ENCODE measurements around the gene TNIP2.
"Not testable (repeated sequence)": the region's sequence is repeated elsewhere in the genome, so short reads cannot be mapped to it uniquely, and the experiment has no call there.

Gene TNIP2

DNA sequence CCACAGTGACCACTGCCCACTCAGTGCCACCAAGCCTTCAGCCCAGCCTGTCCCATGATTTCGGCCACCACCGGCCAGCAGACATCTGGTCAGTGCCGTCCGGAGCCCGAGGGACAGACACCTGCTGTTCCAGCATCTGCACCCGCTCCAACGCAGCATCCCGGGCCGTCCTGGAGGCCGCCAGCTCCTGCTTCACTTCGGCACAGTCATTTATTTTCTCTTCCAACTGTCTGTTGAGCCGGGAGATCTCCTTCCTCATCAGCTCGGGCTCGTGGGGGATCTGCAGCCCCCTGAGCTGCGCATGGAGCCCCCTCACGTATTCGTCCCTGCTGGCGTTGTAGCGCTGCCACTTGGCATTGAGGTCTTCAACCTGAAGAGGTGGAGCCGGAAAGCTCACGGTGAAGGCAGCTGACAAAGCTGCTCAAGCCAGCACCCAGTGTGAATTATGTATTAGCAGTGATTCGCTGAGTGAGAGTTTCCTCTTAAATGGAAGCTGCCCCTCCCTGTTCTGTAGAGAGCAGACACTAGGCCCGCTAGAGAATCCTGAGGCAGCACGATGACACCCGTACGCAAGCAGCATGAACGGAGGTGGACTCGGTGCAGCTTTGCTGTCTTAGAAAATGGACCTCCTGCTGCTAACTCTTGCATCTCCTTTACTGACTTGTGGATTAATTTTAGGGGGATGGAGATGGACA, 11.4 kb downstream of the TNIP2 start:
- DNase-seq (ENCODE audit: low spot score) = no peak

DNA sequence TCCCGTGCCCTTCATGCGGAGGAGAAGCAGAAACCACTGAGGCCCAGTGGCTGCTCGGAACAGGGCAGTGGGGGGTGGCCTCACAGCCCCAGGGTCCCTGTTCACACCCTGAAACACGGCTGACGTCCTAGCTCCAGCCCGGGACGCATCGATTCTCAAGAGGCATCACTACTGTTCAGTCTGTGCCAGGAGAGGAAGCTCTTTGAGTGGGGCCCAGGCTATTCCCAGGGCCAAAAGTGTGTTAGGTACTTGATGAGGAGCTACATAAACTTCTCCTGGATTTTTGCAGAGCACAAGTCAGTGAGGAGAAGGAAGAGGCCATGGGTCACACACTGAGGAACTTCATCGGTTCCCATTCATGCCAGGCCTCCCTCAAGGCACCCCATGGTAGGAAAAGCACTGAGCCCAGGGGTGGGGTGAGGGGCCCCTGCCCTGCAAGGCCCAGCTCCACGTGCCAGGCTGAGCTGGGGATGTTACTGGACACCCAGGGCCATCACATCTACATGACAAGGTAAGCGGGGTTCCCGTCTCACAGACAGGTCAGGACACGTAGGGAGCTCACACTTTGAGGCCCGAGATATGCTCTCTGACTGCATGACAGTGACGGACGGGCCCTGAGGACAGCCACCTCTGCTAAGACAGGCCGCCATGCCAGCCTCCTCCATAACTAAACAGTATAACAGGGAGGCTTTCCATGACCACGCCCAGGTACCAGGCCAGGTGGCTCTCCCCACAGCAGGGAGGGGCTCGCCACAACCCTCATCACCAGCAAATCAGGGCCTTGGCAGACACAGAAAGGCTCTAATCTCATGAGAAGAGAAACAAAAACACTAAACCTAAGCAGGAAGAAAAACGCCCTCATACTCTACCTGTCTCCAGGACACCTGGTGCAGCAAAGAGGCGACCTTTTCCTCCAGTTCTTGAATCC, 12.4 kb downstream of the TNIP2 start:
- DNase-seq (ENCODE audit: low spot score) = no peak

GRCh38 chr4:2742823-2743517, 13.2 kb downstream of the TNIP2 start:
- DNase-seq (ENCODE audit: low spot score) = no peak

DNA sequence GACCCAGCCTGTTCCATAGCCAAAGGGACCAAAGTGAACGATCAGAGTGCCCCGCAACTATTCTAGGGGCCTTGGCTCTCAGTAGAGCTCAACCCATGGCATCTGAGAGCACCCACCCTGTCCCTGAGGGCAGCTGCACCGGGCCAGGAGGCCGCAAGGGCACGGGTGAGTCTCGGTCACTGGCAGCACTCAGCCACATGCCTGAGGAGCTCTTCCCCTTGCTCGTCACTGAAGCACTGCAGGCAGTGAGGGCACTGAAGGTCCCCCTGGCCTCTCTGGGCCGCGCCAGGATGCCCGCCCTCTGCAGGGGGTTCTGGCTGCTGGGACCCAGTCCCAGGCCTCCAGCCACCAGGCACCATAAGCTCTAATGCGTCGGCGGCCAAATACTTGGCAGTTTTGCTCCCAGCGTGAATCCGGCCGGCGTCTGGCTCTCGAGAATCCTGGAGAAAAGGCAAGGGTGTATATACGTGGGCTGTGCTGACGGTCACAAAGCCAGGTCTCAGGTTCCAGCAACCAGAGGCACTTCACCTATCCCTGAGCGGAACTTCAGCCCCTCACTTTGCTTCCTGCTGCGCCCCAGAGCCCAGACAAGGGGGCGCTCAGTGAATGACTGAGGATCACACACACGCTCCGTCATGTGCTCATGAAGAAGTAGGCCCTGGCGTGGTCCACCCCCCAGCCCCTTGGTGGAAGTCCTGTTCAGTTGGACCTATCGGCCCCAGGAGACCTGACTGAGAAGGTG, 13.9 kb downstream of the TNIP2 start:
- no peak for DNase-seq (ENCODE audit: low spot score)

- DNase-seq (ENCODE audit: low spot score) = no peak
Measured at GRCh38 chr4:2741626-2742025, 14.5 kb downstream of the TNIP2 start.

- DNase-seq (ENCODE audit: low spot score) = not testable (repeated sequence)
Measured at GRCh38 chr4:2738296-2738695, 17.8 kb downstream of the TNIP2 start.

- no peak for DNase-seq (ENCODE audit: low spot score)
Measured at GRCh38 chr4:2735869-2736268, 20.3 kb downstream of the TNIP2 start.

DNA sequence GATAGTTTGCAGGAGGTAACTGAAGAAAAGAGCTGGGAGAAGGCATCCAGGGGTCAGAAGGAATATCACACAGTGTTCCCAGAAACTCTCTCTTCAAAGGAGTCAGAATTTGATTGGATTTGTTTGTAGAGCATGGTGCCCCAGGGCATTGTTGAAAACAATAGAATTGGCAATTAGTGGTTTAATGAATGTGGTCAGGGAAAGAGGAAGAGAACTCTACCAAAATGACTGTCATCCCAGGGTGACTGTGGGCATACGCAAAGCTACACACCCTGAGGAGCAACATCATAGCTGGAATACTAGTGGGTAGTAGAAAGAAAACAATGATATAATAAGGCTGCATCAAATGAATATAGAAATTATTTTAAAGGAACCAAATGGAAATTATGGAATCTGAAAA, 21.5 kb downstream of the TNIP2 start:
- no peak for DNase-seq (ENCODE audit: low spot score)

GRCh38 chr4:2733844-2734574, 22.1 kb downstream of the TNIP2 start:
- no peak for DNase-seq (ENCODE audit: low spot score)

GRCh38 chr4:2733001-2733843, 22.9 kb downstream of the TNIP2 start:
- no peak for DNase-seq (ENCODE audit: low spot score)

GRCh38 chr4:2732526-2732925, 23.6 kb downstream of the TNIP2 start:
- DNase-seq (ENCODE audit: low spot score) = no peak

DNA sequence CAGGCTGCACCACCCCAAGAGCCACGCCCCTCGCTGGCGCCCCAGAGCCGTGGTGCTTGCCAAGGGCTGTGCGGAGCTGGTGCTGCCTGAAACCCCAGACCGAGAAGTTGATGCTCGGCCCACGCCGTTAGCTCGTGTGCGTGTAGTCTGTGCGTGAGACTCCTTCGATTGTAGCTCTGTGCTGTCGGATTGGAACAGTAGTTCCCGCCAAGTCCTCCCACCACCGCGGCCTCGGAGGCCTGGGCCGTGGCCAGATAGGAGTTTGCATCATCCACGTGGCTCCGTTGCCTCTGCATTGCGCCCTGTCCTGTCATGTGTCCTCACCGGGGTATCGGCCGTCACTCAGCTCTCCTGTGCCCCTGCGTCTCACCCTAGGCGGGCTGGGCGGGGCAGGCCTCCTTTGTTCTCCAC, 24.2 kb downstream of the TNIP2 start:
- DNase-seq (ENCODE audit: low spot score) = no peak

- DNase-seq (ENCODE audit: low spot score) = no peak
Measured at GRCh38 chr4:2729533-2729875, 26.6 kb downstream of the TNIP2 start.

DNA sequence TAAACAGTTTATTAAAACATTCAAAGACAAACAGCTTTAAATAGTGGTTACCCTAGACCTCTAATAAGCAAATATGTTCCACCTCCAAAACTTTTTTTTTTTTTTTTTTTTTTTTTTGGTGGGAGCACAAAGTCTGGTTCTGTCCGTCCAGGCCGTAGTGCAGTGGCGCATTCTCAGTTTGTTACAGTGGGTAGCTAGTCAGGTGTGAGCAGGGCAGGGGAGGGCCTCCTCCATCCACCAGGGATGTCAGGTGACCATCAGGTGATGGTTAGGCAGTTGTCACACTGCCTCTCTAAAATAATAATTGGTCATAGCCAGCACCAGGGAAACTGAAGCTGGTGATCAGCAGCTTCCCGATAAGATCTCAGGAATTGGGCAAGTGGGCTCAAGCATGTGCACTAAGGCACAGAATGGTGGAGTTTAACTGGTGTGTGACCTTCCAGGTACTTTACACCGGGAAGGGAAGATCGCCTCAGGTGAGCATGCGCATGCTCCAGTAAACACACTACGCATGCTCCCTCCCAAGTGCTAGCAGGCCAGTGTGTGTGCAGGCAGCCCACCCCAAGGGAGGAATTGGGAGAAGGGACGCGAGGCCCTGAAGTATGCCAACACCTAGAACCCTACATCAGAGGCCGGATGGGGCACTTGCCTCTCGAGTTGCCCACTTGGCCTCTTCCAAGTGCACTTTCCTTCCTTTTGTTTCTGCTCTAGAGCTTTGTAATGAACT, 27.2 kb downstream of the TNIP2 start:
- no peak for DNase-seq (ENCODE audit: low spot score)

DNA sequence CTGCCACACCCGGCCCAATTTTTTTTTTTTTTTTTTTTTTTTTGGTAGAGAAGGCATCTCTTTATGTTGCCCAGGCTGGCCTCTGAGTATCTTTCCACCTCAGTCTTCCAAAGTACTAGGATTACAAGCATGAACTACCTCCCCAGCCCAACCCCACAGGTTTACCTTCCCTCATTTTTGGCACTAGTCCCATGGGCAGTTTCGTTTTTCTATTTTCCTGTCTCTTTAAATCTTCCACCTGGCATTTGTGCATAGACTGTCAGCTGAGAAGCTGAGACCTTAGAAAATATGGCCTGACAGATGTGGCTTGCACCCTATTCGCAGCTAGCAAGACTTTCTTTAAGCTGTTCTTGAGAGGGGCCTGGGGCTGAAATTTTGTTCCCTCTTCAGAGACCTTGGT, 27.9 kb downstream of the TNIP2 start:
- DNase-seq (ENCODE audit: low spot score) = no peak

- DNase-seq (ENCODE audit: low spot score) = not testable (repeated sequence)
Measured at GRCh38 chr4:2726881-2727280, 29.3 kb downstream of the TNIP2 start.

DNA sequence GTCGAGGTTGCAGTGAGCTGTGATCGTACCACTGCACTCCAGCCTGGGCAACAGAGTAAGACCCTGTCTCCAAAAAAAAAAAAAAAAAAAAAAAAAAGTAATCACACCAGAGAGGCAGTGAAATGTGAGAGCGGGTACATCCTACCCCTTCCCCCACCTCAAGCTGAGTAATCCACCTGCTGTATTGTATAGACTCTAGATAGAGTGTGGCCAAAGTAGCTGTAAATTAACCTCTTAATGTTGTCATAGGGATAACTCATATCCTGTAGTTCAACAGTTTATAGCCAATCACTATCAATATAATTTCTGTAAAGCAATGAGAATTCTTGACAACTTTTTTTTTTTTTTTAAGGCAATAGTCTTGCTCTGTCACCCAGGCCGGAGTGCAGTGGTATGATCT, 30.8 kb downstream of the TNIP2 start:
- DNase-seq (ENCODE audit: low spot score) = no peak

- no peak for DNase-seq (ENCODE audit: low spot score)
Measured at GRCh38 chr4:2723751-2724150, 32.4 kb downstream of the TNIP2 start.

DNA sequence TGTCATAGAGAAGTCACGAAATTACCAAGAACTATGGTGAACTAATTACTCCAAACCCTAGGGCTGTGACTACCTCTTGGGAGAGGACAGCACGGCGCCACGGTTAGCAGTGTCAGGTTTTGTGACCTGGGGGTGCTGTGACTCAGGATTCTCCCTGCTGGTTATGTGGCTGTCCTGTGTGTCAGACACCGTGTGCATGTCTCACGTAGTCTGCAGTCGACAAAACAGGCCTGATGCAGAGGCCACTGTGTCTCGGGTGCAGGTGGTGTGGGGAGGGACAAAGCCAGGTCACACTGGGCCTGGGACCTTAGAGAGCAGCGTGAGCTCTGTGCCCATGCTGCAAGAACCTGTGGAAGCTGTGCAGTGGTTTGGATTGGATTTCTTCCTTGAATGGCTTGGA, 34.1 kb downstream of the TNIP2 start:
- no peak for DNase-seq (ENCODE audit: low spot score)

Measured in SK-N-DZ (cell line).